T47D (cell line): Measurements from ENCODE around the gene GLIS2.

Source experiments
- DNase-seq, 2 experiments: peaks; one replicate each; pipeline versions ENCODE4 v3.0.0 to v3.0.0-alpha.2; 2011 to 2012; ENCODE audit warnings: low read depth in 1 of 2, low spot score in 1 of 2
- JUND ChIP-seq: IDR thresholded peaks from 2 replicates; pipeline ENCODE4 v1.6.1; 2012; ENCODE audit warnings: low read depth
- in situ Hi-C: cut with HindIII; loops from 2 replicates; pipeline ENCODE4 v1.10.0; 2016; ENCODE audit warnings: low sequenced_read_pairs, low pct_unique_long_range_greater_than_20kb

The GLIS2 gene

GRCh38 chr16:4315186-4316107 lies at the start of gene GLIS2:
GLIS2 (plus strand) TSS chr16:4316067; CDS start chr16:4332281, 16,214 bp downstream.
- in situ Hi-C loops, result no loop called here
- TF ChIP-seq JUND, result no peak
- peak; percentile 80 to 85 for DNase-seq

- in situ Hi-C loops, result no loop called here
- peak in 1 of 2 experiments; percentile 62 for DNase-seq
- TF ChIP-seq JUND, result no peak
Measured at GRCh38 chr16:4266372-4266771, 49.5 kb upstream of the GLIS2 start.

DNA sequence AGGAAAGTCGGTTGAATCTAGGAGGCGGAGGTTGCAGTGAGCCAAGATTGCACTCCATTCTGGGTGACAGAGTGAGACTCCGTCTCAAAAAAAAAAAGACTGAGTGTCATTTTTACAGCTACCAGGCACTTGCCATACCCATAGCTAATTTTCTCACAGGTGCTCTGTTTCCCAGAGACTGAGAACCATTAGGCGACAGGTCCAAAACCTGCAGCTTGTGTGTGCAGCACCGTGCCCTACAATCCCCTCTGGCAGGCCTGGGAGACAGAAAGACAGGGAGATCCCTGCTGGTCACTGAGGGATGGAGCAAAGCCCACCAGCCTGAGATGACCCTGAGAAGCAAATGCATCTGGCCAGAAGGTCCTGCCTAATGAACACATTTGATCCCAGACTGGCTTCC lies 45.8 kb upstream of the GLIS2 start:
- TF ChIP-seq JUND, result no peak
- in situ Hi-C loops, result no loop called here
- DNase-seq, result no peak

DNA sequence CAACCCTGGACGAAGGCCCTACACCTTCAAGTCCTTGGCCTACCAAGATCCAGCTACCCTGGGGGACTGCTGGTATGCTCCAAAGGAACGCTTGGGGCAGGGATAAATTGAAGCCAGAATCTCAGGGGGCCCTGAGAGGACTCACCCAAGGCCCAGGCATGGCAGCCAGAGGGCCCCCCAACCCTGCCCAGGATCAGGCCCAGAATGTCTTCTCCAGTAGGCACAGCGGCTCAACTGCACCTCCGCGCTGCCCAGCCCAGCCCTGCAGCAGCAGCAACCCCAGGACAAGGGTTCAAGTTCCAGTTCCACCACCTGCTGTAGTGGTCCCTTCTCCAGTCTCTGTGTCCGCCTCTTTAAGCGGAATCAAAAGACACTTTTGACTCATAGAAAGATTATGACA lies 45.3 kb upstream of the GLIS2 start:
- DNase-seq, result no peak
- in situ Hi-C loops, result no loop called here
- TF ChIP-seq JUND, result no peak

- no peak for TF ChIP-seq JUND
- in situ Hi-C loops, result no loop called here
Measured at GRCh38 chr16:4271176-4272113, 44.4 kb upstream of the GLIS2 start.

DNA sequence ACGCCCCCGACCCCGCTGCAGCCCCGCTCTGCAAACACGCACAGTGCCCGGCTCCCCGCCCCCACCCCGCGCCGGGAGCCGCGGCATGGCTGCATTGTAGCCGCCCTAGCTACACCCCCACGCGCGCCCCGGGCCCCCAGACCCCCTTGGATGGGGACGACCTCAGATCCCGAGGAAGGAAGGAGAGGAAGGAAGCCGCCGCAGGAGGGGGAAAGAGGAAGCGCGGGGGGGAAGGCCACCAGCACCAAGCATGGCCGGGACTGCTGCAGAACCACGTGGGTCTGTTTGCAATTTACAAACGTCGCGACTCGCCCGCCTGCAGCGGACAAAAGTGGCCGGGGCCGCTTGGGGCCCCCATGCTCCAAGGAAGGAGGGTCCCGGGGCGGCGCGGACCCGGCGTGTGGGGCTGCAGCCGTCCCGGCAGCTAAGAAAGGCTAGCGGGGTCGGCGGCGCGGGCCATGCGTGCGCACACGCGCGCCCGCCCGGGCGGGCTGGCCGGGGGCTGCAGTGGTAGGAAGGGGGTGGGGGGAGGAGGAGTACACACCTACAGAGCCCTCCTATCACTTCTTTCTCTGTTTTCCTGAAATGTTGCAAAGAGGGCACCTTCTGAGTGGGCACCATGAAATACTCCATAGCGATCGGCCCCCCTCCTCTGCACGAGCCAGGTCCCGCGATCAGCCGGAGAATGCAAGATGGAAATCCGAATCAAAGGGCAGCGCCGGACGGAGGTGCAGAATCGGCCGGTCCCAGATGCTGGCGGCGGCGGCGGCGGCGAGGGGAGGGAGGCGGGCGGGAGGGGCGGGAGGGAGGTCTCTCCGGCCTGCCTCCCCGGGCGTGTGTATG lies 43.5 kb upstream of the GLIS2 start:
- in situ Hi-C loops, result no loop called here
- DNase-seq, result peak; percentile 52 to 53
- no peak for TF ChIP-seq JUND

More at GRCh38 chr16:4271176-4272113, 44.4 kb upstream of the GLIS2 start:
- peak; percentile 92 to 96 for DNase-seq

GRCh38 chr16:4273858-4274311 lies 42.0 kb upstream of the GLIS2 start:
- DNase-seq, result peak; percentile 38 to 67
- in situ Hi-C loops, result no loop called here
- TF ChIP-seq JUND, result no peak

GRCh38 chr16:4275861-4276260 lies 40.0 kb upstream of the GLIS2 start:
- TF ChIP-seq JUND, result no peak
- in situ Hi-C loops, result no loop called here
- no peak for DNase-seq

- DNase-seq, result no peak
- in situ Hi-C loops, result no loop called here
- no peak for TF ChIP-seq JUND
Measured at GRCh38 chr16:4277987-4278513, 37.8 kb upstream of the GLIS2 start.

DNA sequence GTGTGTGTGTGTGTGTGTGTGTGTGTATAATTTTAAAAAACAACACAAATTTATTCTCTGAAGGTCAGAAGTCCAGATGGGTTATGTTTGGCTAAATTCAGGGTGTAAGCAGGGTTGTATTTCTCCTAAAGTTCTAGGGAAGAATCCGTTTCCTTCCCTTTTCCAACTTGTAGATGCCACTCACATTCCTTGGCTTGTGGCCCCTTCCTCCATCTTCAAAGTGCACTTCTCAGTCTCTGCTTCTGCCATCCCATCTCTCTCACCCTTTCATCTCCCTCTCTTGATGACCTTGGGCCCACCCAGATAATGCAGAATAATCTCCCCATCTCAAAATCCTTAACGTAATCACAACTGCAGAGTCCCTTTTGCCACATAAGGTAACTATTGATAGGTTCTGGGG lies 35.2 kb upstream of the GLIS2 start:
- no peak for DNase-seq
- in situ Hi-C loops, result no loop called here
- no peak for TF ChIP-seq JUND

DNA sequence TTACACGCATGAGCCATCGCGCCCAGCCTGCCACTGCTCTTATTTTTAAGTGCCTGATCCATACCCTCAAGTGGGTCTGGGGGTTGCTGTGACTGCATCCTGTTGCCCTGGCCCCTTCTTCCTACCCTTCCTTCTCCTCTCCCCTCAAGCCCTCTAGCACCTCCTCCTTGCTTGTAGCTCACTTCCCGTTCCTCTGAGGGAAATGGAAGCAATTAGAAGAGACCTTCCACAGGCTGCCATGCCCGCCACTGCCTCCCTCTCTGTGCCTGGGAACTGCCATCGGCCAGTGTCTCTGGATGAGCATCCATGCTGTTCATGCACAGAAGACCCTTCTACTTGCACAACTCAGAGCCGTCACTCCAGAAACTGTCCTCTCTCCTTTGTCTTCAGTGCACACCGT lies 32.4 kb upstream of the GLIS2 start:
- in situ Hi-C loops, result no loop called here
- no peak for TF ChIP-seq JUND
- DNase-seq, result no peak

DNA sequence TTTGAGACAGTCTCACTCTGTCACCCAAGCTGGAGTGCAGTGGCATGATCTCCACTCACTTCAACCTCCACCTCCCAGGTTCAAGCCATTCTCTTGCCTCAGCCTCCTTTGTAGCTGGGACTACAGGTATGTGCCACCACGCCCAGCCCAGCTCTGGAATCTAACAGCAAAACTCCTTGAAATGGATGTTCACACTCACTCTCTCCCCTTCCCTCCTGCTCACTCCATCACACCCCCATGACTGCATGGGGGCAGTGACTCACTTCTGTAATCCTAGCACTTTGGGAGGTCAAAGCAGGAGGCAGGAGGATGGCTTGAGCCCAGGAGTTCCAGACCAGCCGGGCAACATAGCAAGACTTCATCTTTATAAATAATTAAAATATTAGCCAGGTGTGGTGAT lies 31.9 kb upstream of the GLIS2 start:
- no peak for DNase-seq
- in situ Hi-C loops, result no loop called here
- no peak for TF ChIP-seq JUND
